MM.1S (cell line): Measurements from ENCODE around the gene RTN4RL2.

ENCODE experiments used
- EZH2 ChIP-seq: fragments of 300-600 bp; sonication (generic); optimal IDR thresholded peaks from 2 replicates; pipeline ENCODE3; 2017; ENCODE audit warnings: low read depth, mild to moderate bottlenecking, antibody characterized with exemption, low read length, mixed read lengths
- TF ChIP-seq, protein P1 (sequence below): fragments of 300-600 bp; sonication (generic); IDR thresholded peaks from 2 replicates; pipeline ENCODE4 v1.5.1; 2016; ENCODE audit warnings: antibody characterized with exemption, low read length, mixed read lengths

DNA sequence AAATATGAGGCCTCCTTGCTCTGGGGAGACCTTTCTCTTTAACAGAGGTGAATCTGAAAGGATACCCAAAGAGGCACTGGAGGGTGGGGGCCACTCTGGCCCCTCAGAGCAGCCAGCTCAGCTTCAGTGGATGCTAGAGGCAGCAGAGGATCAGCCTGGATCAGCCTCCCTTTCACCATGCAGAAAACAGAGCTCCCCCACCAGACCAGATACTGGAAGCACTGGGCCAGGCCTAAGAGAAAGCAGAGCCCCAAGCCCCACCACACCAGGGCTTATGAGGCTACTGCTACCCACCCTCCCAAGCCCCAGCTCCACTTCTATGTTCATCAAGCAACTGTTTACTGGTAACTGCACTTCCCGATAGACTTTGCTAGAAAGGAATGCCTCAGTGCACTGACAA is 29.4 kb upstream of the RTN4RL2 start:
- TF ChIP-seq, protein P1, sequence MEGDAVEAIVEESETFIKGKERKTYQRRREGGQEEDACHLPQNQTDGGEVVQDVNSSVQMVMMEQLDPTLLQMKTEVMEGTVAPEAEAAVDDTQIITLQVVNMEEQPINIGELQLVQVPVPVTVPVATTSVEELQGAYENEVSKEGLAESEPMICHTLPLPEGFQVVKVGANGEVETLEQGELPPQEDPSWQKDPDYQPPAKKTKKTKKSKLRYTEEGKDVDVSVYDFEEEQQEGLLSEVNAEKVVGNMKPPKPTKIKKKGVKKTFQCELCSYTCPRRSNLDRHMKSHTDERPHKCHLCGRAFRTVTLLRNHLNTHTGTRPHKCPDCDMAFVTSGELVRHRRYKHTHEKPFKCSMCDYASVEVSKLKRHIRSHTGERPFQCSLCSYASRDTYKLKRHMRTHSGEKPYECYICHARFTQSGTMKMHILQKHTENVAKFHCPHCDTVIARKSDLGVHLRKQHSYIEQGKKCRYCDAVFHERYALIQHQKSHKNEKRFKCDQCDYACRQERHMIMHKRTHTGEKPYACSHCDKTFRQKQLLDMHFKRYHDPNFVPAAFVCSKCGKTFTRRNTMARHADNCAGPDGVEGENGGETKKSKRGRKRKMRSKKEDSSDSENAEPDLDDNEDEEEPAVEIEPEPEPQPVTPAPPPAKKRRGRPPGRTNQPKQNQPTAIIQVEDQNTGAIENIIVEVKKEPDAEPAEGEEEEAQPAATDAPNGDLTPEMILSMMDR = no peak
- TF ChIP-seq EZH2 = no peak
